ENCODE data around the gene FIGNL1.

FIGNL1 gene

GRCh38 chr7:50399206-50399605 is 50.9 kb downstream of the FIGNL1 start:
- no peak overlapping the region for H3K4me3 ChIP-seq (ENCODE audit: insufficient read depth, low read length, poor library complexity, severe bottlenecking)
- no peaks in the 10 kb centered on the region for H3K27me3 ChIP-seq (ENCODE audit: low read length)
- H3F3A ChIP-seq (ENCODE audit: insufficient read depth): peaks cover 55% of the 10 kb centered on the region
- no peaks in the 10 kb centered on the region for H3K9me3 ChIP-seq (ENCODE audit: insufficient read depth, low read length)
- H3K36me3 ChIP-seq (ENCODE audit: low read length): peaks cover 63% of the 10 kb centered on the region
- H3K27ac ChIP-seq (ENCODE audit: low read depth, low read length): no peak overlapping the region
- TF ChIP-seq EZH2phosphoT487 (conservative IDR thresholded peaks at IDR 0.05; ENCODE audit: low read length): no peak
- TF ChIP-seq CTCF (IDR thresholded peaks at IDR 0.05; ENCODE audit: insufficient read depth, low read length, poor library complexity, severe bottlenecking): no peak
- no peak overlapping the region for H3K9ac ChIP-seq (ENCODE audit: low read length)
- H3K4me2 ChIP-seq (ENCODE audit: low read depth, low read length, poor library complexity, severe bottlenecking): no peak overlapping the region
- peaks cover 37% of the 10 kb centered on the region for H4K20me1 ChIP-seq (ENCODE audit: low read depth, low read length)
- H3K79me2 ChIP-seq (ENCODE audit: insufficient read depth, low read length): peaks cover 19% of the 10 kb centered on the region
- no peak overlapping the region for H2AFZ ChIP-seq (ENCODE audit: low read depth, low read length, severe bottlenecking)
- H3K9me2 ChIP-seq (replicated peaks; ENCODE audit: insufficient read depth, low read length): no peaks in the 10 kb centered on the region

- TF ChIP-seq CTCF (IDR thresholded peaks at IDR 0.05; ENCODE audit: insufficient read depth, low read length, poor library complexity, severe bottlenecking) (no peak), EZH2phosphoT487 (conservative IDR thresholded peaks at IDR 0.05; ENCODE audit: low read length) (no peak)
- peaks cover 65% of the 10 kb centered on the region for H3K36me3 ChIP-seq (ENCODE audit: low read length)
Observed at GRCh38 chr7:50397971-50398324, 52.2 kb downstream of the FIGNL1 start.

GRCh38 chr7:50397320-50397970 is 52.7 kb downstream of the FIGNL1 start:
- no peak overlapping the region for H2AFZ ChIP-seq (ENCODE audit: low read depth, low read length, severe bottlenecking)
- H3K27me3 ChIP-seq (ENCODE audit: low read length): no peaks in the 10 kb centered on the region

More at GRCh38 chr7:50397971-50398324, 52.2 kb downstream of the FIGNL1 start:
- H4K20me1 ChIP-seq (ENCODE audit: low read depth, low read length): peaks cover 26% of the 10 kb centered on the region
- no peak overlapping the region for H3K27ac ChIP-seq (ENCODE audit: low read depth, low read length)
- H3K9me3 ChIP-seq (ENCODE audit: insufficient read depth, low read length): no peaks in the 10 kb centered on the region
- H3K4me2 ChIP-seq (ENCODE audit: low read depth, low read length, poor library complexity, severe bottlenecking): no peak overlapping the region
- peaks cover 23% of the 10 kb centered on the region for H3K79me2 ChIP-seq (ENCODE audit: insufficient read depth, low read length)
- H2AFZ ChIP-seq (ENCODE audit: low read depth, low read length, severe bottlenecking): no peak overlapping the region
- no peak overlapping the region for H3K9ac ChIP-seq (ENCODE audit: low read length)
- H3K27me3 ChIP-seq (ENCODE audit: low read length): no peaks in the 10 kb centered on the region
- H3K9me2 ChIP-seq (replicated peaks; ENCODE audit: insufficient read depth, low read length): no peaks in the 10 kb centered on the region
- H3F3A ChIP-seq (ENCODE audit: insufficient read depth): peaks cover 42% of the 10 kb centered on the region
- H3K4me3 ChIP-seq (ENCODE audit: insufficient read depth, low read length, poor library complexity, severe bottlenecking): no peak overlapping the region

More at GRCh38 chr7:50397320-50397970, 52.7 kb downstream of the FIGNL1 start:
- Histone ChIP-seq H3K27ac (ENCODE audit: low read depth, low read length) (no peak overlapping the region), H3K9me2 (replicated peaks; ENCODE audit: insufficient read depth, low read length) (no peaks in the 10 kb centered on the region), H3K4me3 (ENCODE audit: insufficient read depth, low read length, poor library complexity, severe bottlenecking) (no peak overlapping the region), H4K20me1 (ENCODE audit: low read depth, low read length) (peaks cover 23% of the 10 kb centered on the region), H3K9me3 (ENCODE audit: insufficient read depth, low read length) (no peaks in the 10 kb centered on the region), H3K79me2 (ENCODE audit: insufficient read depth, low read length) (peaks cover 23% of the 10 kb centered on the region), H3K9ac (ENCODE audit: low read length) (no peak overlapping the region), H3K36me3 (ENCODE audit: low read length) (peaks cover 62% of the 10 kb centered on the region), H3F3A (ENCODE audit: insufficient read depth) (peaks cover 37% of the 10 kb centered on the region), H3K4me2 (ENCODE audit: low read depth, low read length, poor library complexity, severe bottlenecking) (no peak overlapping the region)
- TF ChIP-seq CTCF (IDR thresholded peaks at IDR 0.05; ENCODE audit: insufficient read depth, low read length, poor library complexity, severe bottlenecking) (no peak), EZH2phosphoT487 (conservative IDR thresholded peaks at IDR 0.05; ENCODE audit: low read length) (no peak)

Data from SU-DHL-6 (cell line).